Activated T-helper 1 cell treated with anti-CD3 and anti-CD28 coated beads, Interleukin-12 subunit alpha, Interleukin-12 subunit beta, Interleukin-2, Interleukin-4 antibody, amounts not matched to agents 30 ng/mL and 10 ng/mL and 1 ng/mL, durations not matched to agents 14 hours and 24 hours and 36 hours (primary cell): ENCODE data around the gene LRBA. TPM values are rescaled to one million over a fixed set of nuclear protein-coding genes. Genes with fewer than 3 reads are reported as not detected.
A peak's percentile ranks its signal among the peaks of the same experiment; 100 is the strongest.
"Not testable (repeated sequence)": the region's sequence is repeated elsewhere in the genome, so short reads cannot be mapped to it uniquely, and the experiment has no call there.

ENCODE experiments used
- DNase-seq: peaks from one replicate; pipeline ENCODE4 v3.0.0; 2021; ENCODE audit warnings: low spot score
- H3K27ac Mint-ChIP-seq: one replicate; pipeline ENCODE4 v1.8.0; 2021; ENCODE audit warnings: mild to moderate bottlenecking, mixed read lengths
- H3K27me3 Mint-ChIP-seq: one replicate; pipeline ENCODE4 v1.8.0; 2022; ENCODE audit warnings: mild to moderate bottlenecking, moderate library complexity, mixed read lengths; ENCODE audit not compliant: insufficient read depth
- H3K36me3 Mint-ChIP-seq: one replicate; pipeline ENCODE4 v1.8.0; 2021; ENCODE audit warnings: low read depth, mixed read lengths
- H3K4me1 Mint-ChIP-seq: one replicate; pipeline ENCODE4 v1.8.0; 2021; ENCODE audit warnings: low read depth, mixed read lengths
- H3K4me3 Mint-ChIP-seq: one replicate; pipeline ENCODE4 v1.8.0; 2021; ENCODE audit warnings: mild to moderate bottlenecking, moderate library complexity, mixed read lengths
- H3K9me3 Mint-ChIP-seq: one replicate; pipeline ENCODE4 v1.8.0; 2021; ENCODE audit warnings: mixed read lengths
- intact Hi-C: fragments of 100-400 bp; cut with micrococcal nuclease; formaldehyde crosslinking; loops from one replicate; pipeline ENCODE4 v1.15.1; 2024
- total RNA-seq: library from RNA; stranded (reverse); gene quantifications from 2 replicates; pipeline ENCODE4 v1.2.3, GENCODE V29; 2022

LRBA gene
- total RNA-seq, 1 donor from 2014 or later = 54.2 TPM

GRCh38 chr4:150944660-150945059 is 70.4 kb downstream of the LRBA start:
- Mint-ChIP-seq H3K27me3 (no peaks in the 10 kb centered on the region), H3K4me3 (no peak overlapping the region), H3K27ac (no peak overlapping the region), H3K9me3 (no peaks in the 10 kb centered on the region), H3K36me3 (peaks cover 3% of the 10 kb centered on the region), H3K4me1 (peaks cover 20% of the 10 kb centered on the region)
- intact Hi-C loops = loop anchor here (5.0 kb wide), 1 partner anchor 88 kb away; no protein-coding TSS in a partner anchor
- no peak for DNase-seq

GRCh38 chr4:150943818-150944217 is 71.3 kb downstream of the LRBA start:
- Mint-ChIP-seq H3K4me1 (peaks cover 28% of the 10 kb centered on the region), H3K4me3 (no peak overlapping the region), H3K27ac (peak overlapping the region; percentile 49), H3K36me3 (peaks cover 3% of the 10 kb centered on the region), H3K27me3 (no peaks in the 10 kb centered on the region), H3K9me3 (no peaks in the 10 kb centered on the region)
- intact Hi-C loops = loop anchor here (5.0 kb wide), 1 partner anchor 88 kb away; no protein-coding TSS in a partner anchor
- DNase-seq = no peak

DNA sequence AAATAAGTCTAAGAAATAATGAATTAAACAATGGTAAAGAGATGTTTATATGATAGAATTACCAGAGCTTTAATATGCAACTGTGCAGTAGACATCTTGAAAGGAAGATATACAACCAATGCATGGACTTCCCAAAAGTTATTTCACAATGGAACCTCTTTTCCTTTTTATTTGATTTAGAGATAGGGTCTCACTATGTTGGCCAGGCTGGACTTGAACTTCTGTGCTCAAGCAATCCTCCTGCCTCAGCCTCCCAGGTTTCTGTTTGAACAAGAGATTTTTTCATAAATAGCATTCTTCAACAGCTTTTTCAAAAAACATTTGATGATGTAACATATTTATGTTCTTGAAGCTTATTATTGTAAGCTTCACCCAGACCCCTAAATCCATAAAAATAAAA is 72.0 kb downstream of the LRBA start:
- no peaks in the 10 kb centered on the region for H3K27me3 Mint-ChIP-seq
- peaks cover 35% of the 10 kb centered on the region for H3K4me1 Mint-ChIP-seq
- intact Hi-C loops = loop anchor here (5.0 kb wide), 1 partner anchor 89 kb away; no protein-coding TSS in a partner anchor
- DNase-seq = no peak
- no peaks in the 10 kb centered on the region for H3K9me3 Mint-ChIP-seq
- H3K27ac Mint-ChIP-seq = no peak overlapping the region
- H3K4me3 Mint-ChIP-seq = no peak overlapping the region
- H3K36me3 Mint-ChIP-seq = peaks cover 3% of the 10 kb centered on the region

DNA sequence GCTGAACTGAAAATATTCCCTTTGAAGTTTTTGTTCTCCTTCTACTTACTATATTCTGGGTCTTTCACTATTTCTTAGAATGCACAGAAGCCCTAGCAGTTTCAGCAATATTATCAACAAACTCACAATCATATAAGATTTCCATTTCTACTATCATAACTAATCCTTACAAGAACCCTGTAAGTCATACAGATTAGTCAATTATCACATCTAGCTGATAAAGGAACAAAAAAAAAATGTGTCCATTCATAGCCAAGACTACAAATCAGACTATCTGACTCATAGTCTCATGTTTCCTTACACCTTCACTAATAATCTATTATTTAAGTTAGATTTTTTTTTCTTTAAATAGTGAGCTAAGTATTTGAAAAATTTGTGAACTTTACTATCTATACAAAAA is 72.5 kb downstream of the LRBA start:
- H3K4me1 Mint-ChIP-seq = peaks cover 36% of the 10 kb centered on the region
- intact Hi-C loops = loop anchor here (5.0 kb wide), 1 partner anchor 90 kb away; no protein-coding TSS in a partner anchor
- H3K4me3 Mint-ChIP-seq = no peak overlapping the region
- H3K36me3 Mint-ChIP-seq = peaks cover 3% of the 10 kb centered on the region
- H3K27me3 Mint-ChIP-seq = no peaks in the 10 kb centered on the region
- H3K27ac Mint-ChIP-seq = no peak overlapping the region
- H3K9me3 Mint-ChIP-seq = no peaks in the 10 kb centered on the region
- DNase-seq = no peak

GRCh38 chr4:150940123-150940522 is 75.0 kb downstream of the LRBA start:
- Mint-ChIP-seq H3K27ac (no peak overlapping the region), H3K4me1 (peaks cover 36% of the 10 kb centered on the region), H3K4me3 (no peak overlapping the region), H3K9me3 (no peaks in the 10 kb centered on the region), H3K27me3 (no peaks in the 10 kb centered on the region), H3K36me3 (peaks cover 3% of the 10 kb centered on the region)
- DNase-seq = no peak
- intact Hi-C loops = loop anchor here (5.0 kb wide), 1 partner anchor 92 kb away; no protein-coding TSS in a partner anchor

DNA sequence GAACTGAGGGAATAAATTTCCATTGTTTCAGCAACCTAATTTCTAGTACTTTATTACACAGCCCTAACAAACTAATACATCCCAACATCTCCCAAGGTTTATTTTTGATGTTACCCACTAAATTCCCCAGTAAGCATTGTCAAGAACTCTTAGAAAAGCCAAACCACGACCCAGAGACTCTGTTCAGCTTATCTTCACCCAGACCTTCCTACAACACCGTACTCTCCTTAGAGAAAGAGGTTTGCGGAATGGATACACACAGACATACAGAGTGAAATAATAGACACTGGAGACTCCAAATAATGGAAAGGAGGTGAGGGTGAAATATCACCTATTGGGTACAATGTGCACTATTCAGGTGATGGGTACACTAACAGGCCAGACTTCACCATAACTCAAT is 75.6 kb downstream of the LRBA start:
- peaks cover 31% of the 10 kb centered on the region for H3K4me1 Mint-ChIP-seq

GRCh38 chr4:150938873-150939499 is 76.1 kb downstream of the LRBA start:
- Mint-ChIP-seq H3K4me1 (peaks cover 30% of the 10 kb centered on the region), H3K27ac (no peak overlapping the region), H3K27me3 (no peaks in the 10 kb centered on the region), H3K4me3 (no peak overlapping the region), H3K36me3 (no peaks in the 10 kb centered on the region), H3K9me3 (no peaks in the 10 kb centered on the region)
- no peak for DNase-seq
- intact Hi-C loops = no loop called here

More for the DNA sequence above, 75.6 kb downstream of the LRBA start:
- no peak for DNase-seq
- no peak overlapping the region for H3K4me3 Mint-ChIP-seq
- H3K9me3 Mint-ChIP-seq = no peaks in the 10 kb centered on the region
- no peak overlapping the region for H3K27ac Mint-ChIP-seq
- H3K36me3 Mint-ChIP-seq = no peaks in the 10 kb centered on the region
- intact Hi-C loops = no loop called here
- no peaks in the 10 kb centered on the region for H3K27me3 Mint-ChIP-seq

GRCh38 chr4:150938417-150938816 is 76.7 kb downstream of the LRBA start:
- no peak for DNase-seq
- no peak overlapping the region for H3K27ac Mint-ChIP-seq
- H3K4me1 Mint-ChIP-seq = peaks cover 24% of the 10 kb centered on the region
- intact Hi-C loops = no loop called here
- no peaks in the 10 kb centered on the region for H3K9me3 Mint-ChIP-seq
- no peaks in the 10 kb centered on the region for H3K27me3 Mint-ChIP-seq
- no peaks in the 10 kb centered on the region for H3K36me3 Mint-ChIP-seq
- H3K4me3 Mint-ChIP-seq = no peak overlapping the region

DNA sequence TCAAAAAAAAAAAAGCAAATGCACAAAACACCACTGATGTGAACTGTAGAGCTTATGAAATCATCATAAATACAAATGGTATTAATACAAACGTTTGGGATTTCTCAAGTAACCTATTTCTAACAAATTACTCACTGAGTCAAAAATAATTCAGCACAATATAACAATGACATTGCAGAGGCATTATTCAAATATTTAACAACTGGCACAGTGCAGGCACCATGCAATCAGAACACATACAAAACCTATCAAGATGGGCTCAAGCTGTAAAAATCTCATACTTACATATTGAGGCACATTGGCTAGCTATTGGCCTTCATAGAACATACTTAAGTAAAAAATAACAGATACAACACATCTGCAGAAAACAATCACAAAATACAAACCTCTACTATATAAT is 81.1 kb downstream of the LRBA start:
- no peaks in the 10 kb centered on the region for H3K27me3 Mint-ChIP-seq
- no peaks in the 10 kb centered on the region for H3K9me3 Mint-ChIP-seq
- H3K4me1 Mint-ChIP-seq = peaks cover 10% of the 10 kb centered on the region
- no peak overlapping the region for H3K4me3 Mint-ChIP-seq
- DNase-seq = no peak
- no peak overlapping the region for H3K27ac Mint-ChIP-seq
- intact Hi-C loops = no loop called here
- no peaks in the 10 kb centered on the region for H3K36me3 Mint-ChIP-seq

DNA sequence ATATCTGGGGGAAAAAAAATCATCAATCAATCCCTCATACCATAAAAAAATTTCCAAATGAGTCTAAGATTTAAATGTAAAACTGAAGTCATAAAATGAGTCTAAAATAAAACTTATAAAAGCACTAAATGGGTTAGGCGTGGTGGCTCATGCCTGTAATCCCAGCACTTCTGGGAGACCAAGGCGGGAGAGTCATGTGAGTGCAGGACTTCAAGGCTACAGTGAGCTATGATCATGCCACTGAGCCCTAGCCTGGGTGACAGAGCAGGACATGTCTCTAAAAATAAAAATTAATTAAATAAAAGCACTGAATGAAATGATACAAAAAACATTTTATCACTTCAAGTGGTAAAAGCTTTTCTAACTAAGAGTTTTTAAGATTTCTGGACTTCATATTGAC is 83.3 kb downstream of the LRBA start:
- no peaks in the 10 kb centered on the region for H3K9me3 Mint-ChIP-seq
- H3K27me3 Mint-ChIP-seq = no peaks in the 10 kb centered on the region
- DNase-seq = no peak
- no peak overlapping the region for H3K27ac Mint-ChIP-seq
- no peak overlapping the region for H3K4me3 Mint-ChIP-seq
- H3K4me1 Mint-ChIP-seq = no peaks in the 10 kb centered on the region
- intact Hi-C loops = no loop called here
- H3K36me3 Mint-ChIP-seq = peaks cover 7% of the 10 kb centered on the region

- Mint-ChIP-seq H3K4me1 (no peaks in the 10 kb centered on the region), H3K27me3 (no peaks in the 10 kb centered on the region), H3K36me3 (peaks cover 10% of the 10 kb centered on the region), H3K27ac (no peak overlapping the region), H3K4me3 (no peak overlapping the region), H3K9me3 (no peaks in the 10 kb centered on the region)
- intact Hi-C loops = no loop called here
- DNase-seq = no peak
These were observed 84.1 kb downstream of the LRBA start for GRCh38 chr4:150931005-150931404.

DNA sequence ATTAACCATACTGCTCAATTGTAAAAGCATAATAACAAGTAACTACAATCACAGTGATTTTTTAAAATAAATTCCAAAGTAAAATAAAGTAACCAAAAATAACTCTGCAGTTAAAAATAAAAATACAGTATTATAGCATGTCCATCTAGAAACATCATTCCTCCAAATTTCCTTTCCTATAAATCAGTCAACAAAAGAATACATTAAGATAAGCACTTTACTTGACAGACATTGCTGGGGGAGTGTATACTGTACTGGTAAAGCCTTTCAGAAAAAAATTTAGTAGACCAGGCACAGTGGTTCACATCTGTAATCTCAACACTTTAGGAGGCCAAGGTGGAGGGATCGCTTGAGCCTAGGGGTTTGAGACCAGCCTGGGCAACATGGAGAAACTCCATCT is 91.1 kb downstream of the LRBA start:
- H3K27ac Mint-ChIP-seq = no peak overlapping the region
- no peak for DNase-seq
- H3K4me1 Mint-ChIP-seq = no peaks in the 10 kb centered on the region
- no peaks in the 10 kb centered on the region for H3K27me3 Mint-ChIP-seq
- peaks cover 32% of the 10 kb centered on the region for H3K36me3 Mint-ChIP-seq
- no peak overlapping the region for H3K4me3 Mint-ChIP-seq
- no peaks in the 10 kb centered on the region for H3K9me3 Mint-ChIP-seq
- intact Hi-C loops = no loop called here

- H3K4me3 Mint-ChIP-seq, H3K27ac Mint-ChIP-seq, H3K27me3 Mint-ChIP-seq, H3K9me3 Mint-ChIP-seq, H3K4me1 Mint-ChIP-seq, DNase-seq, intact Hi-C loops: not testable (repeated sequence)
- peaks cover 34% of the 10 kb centered on the region for H3K36me3 Mint-ChIP-seq
These were observed 93.6 kb downstream of the LRBA start for GRCh38 chr4:150921486-150921885.

GRCh38 chr4:150918562-150918961 is 96.5 kb downstream of the LRBA start:
- H3K4me1 Mint-ChIP-seq, H3K9me3 Mint-ChIP-seq, H3K27me3 Mint-ChIP-seq, intact Hi-C loops, H3K27ac Mint-ChIP-seq, H3K4me3 Mint-ChIP-seq, DNase-seq: not testable (repeated sequence)
- H3K36me3 Mint-ChIP-seq = peaks cover 33% of the 10 kb centered on the region
